ENCODE measurements around the gene EBF3.
"Not testable (repeated sequence)": the region's sequence is repeated elsewhere in the genome, so short reads cannot be mapped to it uniquely, and the experiment has no call there.

EBF3 gene

GRCh38 chr10:129926066-129927055 is 37.7 kb downstream of the EBF3 start:
- DNase-seq, result no peak

GRCh38 chr10:129924375-129925085 is 39.5 kb downstream of the EBF3 start:
- DNase-seq, result no peak

DNA sequence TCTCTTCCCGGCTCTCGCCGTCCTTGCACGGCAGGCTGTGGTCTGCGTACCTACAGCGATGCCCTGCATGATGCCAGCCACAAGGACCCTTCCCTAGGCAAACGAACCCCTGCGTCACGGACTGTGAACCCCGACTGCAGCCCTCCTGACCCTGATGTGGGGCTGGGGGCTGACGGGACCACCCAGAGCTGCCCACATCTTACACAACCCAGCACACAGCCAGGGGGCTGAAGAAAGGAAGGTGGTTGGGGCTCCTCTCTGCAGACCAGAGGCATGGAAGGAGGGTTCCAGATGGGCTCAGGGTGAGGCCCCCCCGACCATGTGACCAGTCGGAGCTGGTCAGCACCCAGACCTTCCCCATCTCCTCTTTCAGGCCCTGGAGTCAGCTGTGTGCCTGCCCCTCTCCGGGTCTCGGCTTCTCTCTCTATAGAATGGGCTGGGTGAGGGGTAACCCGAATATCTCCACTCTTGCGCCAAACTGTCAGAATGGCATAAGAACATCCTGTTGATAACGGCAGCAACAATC is 41.4 kb downstream of the EBF3 start:
- no peak for DNase-seq

DNA sequence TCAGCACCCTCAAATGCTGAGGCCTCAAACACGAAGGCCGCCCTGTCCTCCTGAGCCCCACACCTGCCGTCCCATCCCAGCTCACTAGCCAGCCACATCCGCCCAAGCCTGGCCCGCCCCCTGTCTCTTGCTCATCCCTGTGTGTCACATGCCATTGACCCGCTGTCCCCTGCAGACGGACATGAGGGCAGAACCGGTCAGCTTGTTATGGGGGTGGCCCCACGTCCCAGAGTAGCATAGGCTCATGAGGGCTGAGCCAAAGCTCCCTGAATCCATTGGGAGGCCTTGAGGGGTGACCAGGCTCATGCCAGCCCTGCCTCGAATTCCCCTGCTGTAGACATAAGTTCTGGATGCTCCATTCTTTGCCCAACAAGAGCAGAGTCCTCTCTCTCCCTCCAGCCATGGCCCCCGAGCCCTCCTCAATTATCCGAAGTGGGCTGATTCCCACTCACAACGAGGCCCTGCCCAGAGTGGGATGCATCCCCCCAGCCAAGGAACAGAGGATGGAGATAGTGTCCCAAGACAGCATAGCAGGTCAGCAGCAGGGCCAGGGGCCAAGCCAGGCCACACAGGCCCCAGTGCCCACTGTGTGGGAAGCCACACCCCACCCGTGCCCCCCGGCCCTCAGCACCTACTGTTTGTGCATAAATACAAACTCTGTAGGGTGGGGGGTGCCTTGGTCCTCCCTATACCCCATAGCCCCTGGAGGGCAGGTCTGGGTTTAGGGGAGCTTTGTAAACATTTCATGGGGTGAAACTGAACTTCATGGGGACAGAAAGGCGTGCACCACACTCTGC is 42.1 kb downstream of the EBF3 start:
- no peak for DNase-seq

GRCh38 chr10:129921065-129921670 is 42.9 kb downstream of the EBF3 start:
- no peak for DNase-seq

- DNase-seq, result not testable (repeated sequence)
Observed at GRCh38 chr10:129920187-129920586, 43.9 kb downstream of the EBF3 start.

DNA sequence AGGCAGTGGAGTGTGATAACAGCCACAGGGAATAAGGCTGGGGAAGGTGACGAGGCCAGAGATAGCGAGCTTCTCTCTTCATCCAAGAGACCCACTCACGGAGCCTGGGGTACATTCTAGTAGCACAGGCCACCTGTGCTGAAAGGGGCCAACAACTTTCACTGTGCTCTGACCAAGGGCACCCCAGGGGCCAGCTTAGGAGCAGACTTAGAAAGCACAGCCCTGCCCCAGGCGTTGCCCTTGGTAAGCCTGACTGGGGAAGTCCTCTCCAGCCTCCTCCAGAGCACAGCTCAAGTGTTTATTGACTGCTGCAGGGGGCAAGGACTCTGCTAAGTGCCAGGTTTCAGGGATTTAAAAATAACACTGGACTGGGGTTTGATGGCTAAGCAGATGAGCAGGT is 44.7 kb downstream of the EBF3 start:
- no peak for DNase-seq

GRCh38 chr10:129918836-129919235 is 45.2 kb downstream of the EBF3 start:
- no peak for DNase-seq

- DNase-seq, result no peak
Observed at GRCh38 chr10:129918401-129918800, 45.7 kb downstream of the EBF3 start.

DNA sequence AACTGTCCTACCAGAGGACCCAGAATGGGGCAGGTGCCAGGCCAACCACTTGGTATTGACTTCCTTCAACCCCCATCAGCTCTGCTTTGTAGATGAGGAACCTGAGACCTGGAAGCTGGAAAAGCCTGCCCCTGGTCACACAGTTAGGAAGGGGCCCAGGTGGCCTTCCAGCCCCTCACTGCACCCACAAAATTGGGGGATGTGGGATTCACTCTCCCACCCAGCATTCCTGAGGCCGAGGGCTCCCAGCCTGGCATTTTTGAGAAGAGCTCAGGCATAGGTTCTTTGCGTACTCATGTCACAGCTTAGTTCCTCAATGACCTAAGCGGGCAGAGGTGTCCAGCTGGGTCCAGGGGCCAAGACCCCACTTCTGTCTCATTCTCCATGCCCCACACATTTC is 46.1 kb downstream of the EBF3 start:
- no peak for DNase-seq

DNA sequence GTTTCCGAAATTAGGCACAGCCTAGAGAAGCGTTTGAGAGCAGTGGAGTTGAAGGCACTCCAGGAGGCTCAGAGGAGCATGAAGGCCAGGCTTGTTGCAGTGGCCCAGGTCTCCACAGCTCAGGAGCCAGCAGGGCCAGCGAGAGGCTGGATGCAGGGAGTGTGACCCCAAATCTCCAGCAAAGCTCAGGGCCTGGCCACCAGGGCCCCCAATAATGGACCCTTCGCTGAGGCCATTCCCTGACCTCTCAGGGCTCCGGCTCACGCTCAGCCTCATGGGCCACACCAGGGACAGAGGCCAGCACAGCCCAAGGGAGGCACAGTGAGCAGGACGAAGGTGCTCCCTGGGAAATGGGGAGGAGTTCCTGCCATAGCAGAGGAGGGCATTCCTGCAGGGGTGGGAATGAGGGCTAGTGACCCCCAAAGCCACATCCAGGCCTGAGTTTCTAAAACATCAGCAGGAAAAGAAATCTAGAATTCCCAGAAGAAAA is 47.5 kb downstream of the EBF3 start:
- DNase-seq, result no peak

DNA sequence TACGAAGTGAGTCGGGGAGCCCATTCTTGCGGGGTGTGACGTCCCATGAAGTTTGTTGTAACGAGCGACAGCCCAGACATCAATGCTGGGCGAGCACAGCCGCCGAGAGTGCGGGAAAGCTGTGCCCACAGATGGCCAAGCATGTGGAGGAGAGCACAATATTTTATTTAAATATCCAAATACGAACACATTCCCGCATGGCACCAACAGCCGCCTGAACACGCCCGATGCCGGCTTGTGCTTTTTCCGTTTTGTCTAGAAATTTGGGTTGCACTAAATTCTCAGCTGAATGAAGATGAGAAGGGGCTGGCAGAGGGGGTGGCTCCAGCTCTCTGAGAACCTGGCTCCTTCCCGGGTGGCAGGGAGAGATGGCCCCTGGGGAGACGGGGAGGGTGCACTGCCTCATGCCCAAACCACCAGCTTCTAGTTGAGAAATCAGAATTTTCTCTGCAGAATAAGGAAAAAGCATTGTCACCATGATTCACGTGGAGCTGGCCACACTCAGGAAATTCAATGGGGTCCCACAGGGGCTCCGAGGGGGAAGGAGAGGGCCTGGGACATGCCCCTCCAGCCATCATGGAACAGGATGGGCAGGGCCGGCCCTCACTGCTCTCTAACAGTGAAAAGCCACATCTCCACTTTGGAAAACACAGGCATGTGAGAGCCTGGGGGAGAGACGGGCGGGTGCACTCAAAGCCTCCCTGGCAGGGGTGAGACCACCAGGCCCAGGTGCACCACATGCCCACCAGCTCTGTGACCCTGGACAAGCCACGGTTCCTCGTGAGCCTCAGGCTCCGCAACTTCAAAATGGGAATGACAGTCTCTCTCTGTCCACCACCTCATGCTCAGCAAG is 48.3 kb downstream of the EBF3 start:
- DNase-seq, result no peak

DNA sequence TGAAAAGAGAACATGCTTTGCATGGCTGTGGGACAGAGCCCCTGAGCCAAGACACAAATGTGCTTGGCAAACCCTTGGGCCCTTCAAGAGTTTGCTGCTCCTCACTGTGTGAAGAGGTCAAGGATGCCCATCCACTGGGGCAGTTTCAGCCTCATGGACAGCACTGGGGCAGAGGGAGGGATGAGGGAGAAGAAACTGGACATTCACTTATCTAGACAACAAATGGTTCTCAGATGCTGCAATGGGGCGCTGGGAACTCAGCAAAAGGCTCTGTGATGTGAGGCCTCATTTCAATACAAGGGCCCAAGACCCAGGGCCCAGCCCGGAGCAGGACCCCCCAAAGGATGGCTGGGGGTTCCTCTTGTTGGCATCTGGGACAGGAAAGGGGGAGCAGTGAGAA is 49.1 kb downstream of the EBF3 start:
- no peak for DNase-seq

GRCh38 chr10:129914153-129914855 is 49.8 kb downstream of the EBF3 start:
- DNase-seq, result no peak

- DNase-seq, result no peak
Observed at GRCh38 chr10:129912986-129913695, 50.9 kb downstream of the EBF3 start.

DNA sequence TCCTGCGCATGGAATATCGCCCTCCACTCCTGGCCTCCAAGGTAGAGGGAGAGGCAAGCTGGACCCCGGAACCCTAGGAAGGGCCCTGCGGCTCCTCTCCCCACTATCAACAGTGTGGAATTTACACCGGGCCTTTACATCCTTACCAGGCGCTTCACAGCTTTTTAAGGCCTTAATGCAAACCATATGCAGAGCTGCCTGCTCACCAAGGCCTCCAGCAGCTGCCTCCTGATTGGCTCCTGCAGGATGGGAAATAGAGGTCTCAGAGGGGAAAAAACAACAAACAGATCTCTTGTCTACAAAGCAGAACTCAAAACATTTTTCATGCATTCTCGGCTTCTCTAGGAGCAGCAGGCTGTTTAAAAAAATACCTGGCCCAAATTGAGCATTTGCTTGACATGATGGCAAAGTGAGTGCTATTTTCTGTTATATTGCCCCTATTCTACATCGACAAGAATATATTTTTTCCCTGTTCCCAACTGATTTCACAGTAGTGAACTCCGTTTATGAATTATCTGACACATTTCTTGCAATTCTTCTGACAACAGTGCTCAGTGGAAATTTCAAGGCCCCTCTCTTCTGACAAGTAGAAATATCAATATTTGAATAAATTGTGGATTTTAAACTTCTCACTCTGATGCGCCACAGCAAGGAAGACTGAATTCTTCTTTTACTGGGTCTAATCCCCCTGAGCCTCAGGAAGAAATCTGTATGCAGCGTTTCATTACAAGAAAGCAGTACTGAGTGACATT is 51.7 kb downstream of the EBF3 start:
- no peak for DNase-seq

DNA sequence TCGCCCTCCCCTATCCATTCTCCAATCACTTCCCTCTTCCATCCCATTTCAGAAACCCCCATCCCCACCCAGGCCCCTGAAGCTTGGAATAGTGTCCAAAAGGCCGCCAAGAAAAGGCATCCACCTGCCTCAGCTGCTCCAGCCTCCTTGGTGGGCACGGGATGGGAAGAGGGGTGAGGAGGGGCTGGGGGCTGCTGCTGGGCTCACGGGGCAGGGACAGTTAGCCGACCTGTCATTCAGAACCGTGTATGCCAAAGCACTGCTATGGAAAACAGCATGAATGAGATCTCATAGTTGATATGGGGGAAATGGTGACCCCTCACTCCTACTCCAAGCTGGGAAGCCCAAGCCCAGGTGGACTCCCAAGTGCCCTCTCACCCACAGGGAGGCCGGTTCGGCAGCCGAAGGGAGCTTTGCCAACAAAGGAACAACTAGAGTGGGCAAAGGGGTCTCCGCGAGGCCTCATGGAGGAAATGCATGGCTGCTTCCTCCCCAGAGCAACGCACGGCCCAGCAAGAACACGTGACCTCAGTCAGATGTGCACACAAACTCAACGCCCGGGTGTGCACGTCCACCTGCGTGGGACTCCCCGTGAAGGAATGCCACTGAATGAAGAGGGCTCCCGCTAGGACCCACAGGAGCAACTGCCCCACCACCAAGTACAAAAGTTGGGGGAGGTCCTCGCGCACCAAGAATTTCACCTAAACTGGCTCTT is 52.5 kb downstream of the EBF3 start:
- no peak for DNase-seq

DNA sequence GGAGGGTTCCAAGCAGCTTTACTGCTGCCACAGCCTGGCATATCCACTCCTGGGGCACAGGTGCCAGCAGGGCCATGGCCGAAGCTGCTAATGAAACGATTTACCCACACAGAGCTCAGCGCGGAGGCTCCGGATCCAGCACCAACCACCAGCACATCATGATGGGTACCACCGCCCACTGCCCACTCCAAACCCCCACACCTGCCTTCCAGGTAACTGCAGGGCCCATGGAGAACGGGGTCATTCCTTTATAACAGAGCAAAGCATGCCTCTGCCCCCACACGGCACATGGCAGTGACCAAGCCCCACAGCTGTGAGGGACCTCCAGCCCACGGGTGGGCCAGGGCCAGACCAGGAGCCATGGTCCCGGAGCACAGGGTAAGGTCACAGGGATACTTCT is 53.2 kb downstream of the EBF3 start:
- DNase-seq, result no peak

Data from hippocampal formation (tissue), 2 donors.